K562 (cell line): Measurements from ENCODE around the gene CSTB. TPM values are rescaled to one million over a fixed set of nuclear protein-coding genes. Genes with fewer than 3 reads are reported as not detected.

Source experiments
- FOXJ2 ChIP-seq: fragments of 200-800 bp; sonication (Bioruptor generic); IDR thresholded peaks from 2 replicates; pipeline ENCODE4 v1.6.1; 2016; ENCODE audit warnings: missing genetic modification characterization, missing compliant biosample characterization
- HCFC1 ChIP-seq: IDR thresholded peaks from 2 replicates; pipeline ENCODE4 v1.6.1; 2012; ENCODE audit warnings: low read depth, low read length, improper control_type of control experiment
- KAT7 ChIP-seq: sonication (generic); formaldehyde crosslinking; IDR thresholded peaks from 2 replicates; pipeline ENCODE4 v1.8.0; 2022; ENCODE audit warnings: missing genetic modification reagents, mild to moderate bottlenecking, borderline replicate concordance
- NCOA1 ChIP-seq: fragments of 450-650 bp; IDR thresholded peaks from 2 replicates; pipeline ENCODE4 v1.6.1; 2016; ENCODE audit warnings: low read depth
- NR2C2 ChIP-seq, 2 experiments: fragments of 200-800 bp in 1 of 2; sonication (Bioruptor generic) in 1 of 2; sonication (generic) in 1 of 2; formaldehyde crosslinking in 1 of 2; IDR thresholded peaks; 2 replicates each; pipeline versions ENCODE4 v1.6.1 to v1.8.0; 2016 to 2022; ENCODE audit warnings: mild to moderate bottlenecking in 1 of 2, missing compliant biosample characterization in 1 of 2, missing genetic modification characterization in 1 of 2, missing genetic modification reagents in 1 of 2
- PHB ChIP-seq: fragments of 250-450 bp; sonication (Bioruptor Pico); IDR thresholded peaks from 2 replicates; pipeline ENCODE4 v1.5.0; 2021
- REST ChIP-seq, 2 experiments: fragments of 450-650 bp; formaldehyde crosslinking in 1 of 2; IDR thresholded peaks; 2 replicates each; pipeline versions ENCODE4 v1.4.0 to v1.6.1; 2014 to 2020; ENCODE audit warnings: mild to moderate bottlenecking in 2 of 2, borderline replicate concordance in 1 of 2, low read depth in 1 of 2
- TCFL5 ChIP-seq: fragments of 250-450 bp; sonication (Bioruptor Pico); conservative IDR thresholded peaks from 2 replicates; pipeline ENCODE4 v1.6.1; 2021; ENCODE audit warnings: mild to moderate bottlenecking, moderate library complexity, matching md5 sums
- ZFPM2 ChIP-seq: fragments of 250-450 bp; sonication (Bioruptor Pico); IDR thresholded peaks from 2 replicates; pipeline ENCODE4 v1.5.1; 2022; ENCODE audit warnings: mild to moderate bottlenecking
- ZNF212 ChIP-seq: fragments of 450-650 bp; formaldehyde crosslinking; IDR thresholded peaks from 2 replicates; pipeline ENCODE4 v1.4.0; 2020; ENCODE audit warnings: mild to moderate bottlenecking
- ZNF408 ChIP-seq: fragments of 250-450 bp; sonication (Bioruptor Pico); IDR thresholded peaks from 2 replicates; pipeline ENCODE4 v1.4.0; 2020; ENCODE audit warnings: low read depth, mild to moderate bottlenecking, moderate library complexity
- ZNF449 ChIP-seq: fragments of 250-450 bp; sonication (Bioruptor Pico); IDR thresholded peaks from 2 replicates; pipeline ENCODE4 v1.8.0; 2022; ENCODE audit warnings: moderate library complexity, mild to moderate bottlenecking, inconsistent platforms
- polyA plus RNA-seq, 8 experiments: library from polyadenylated mRNA; depleted of rRNA in 4 of 8; stranded (reverse) in 5 of 8; unstranded in 3 of 8; fragments of >200 nt; fragmentation: Nextera tagmentation in 2 of 8; fragmentation: Illumina TruSeq in 1 of 8; extraction: Ambion mirVana in 2 of 8; extraction: Trizol in 1 of 8; gene quantifications; 2 replicates each; pipeline versions ENCODE4 v1.2.1 to v1.2.3, GENCODE V29; 2011 to 2014; ENCODE audit warnings: inconsistent platforms in 1 of 8, missing spikeins in 1 of 8
- total RNA-seq, 7 experiments: library from RNA; depleted of rRNA in 6 of 7; stranded (reverse); fragments of >200 nt in 6 of 7; fragmentation: Illumina TruSeq in 2 of 7; extraction: Trizol in 2 of 7; gene quantifications; 2 replicates each; pipeline versions ENCODE4 v1.2.1 to v1.2.3, GENCODE V29; 2011 to 2021; ENCODE audit warnings: low replicate concordance in 1 of 7
- TF ChIP-seq, protein P1 (sequence below), 3 experiments: IDR thresholded peaks in 2 of 3; conservative IDR thresholded peaks in 1 of 3; 2 replicates each; pipeline ENCODE4 v1.5.1; 2011 to 2012; ENCODE audit warnings: low read length in 3 of 3, mild to moderate bottlenecking in 3 of 3, control low read depth in 2 of 3, improper control_type of control experiment in 1 of 3, inconsistent platforms in 1 of 3, low read depth in 1 of 3, mixed read lengths in 1 of 3, moderate library complexity in 1 of 3; ENCODE audit not compliant: insufficient read depth in 2 of 3
- TF ChIP-seq, protein P2 (sequence below): fragments of 450-650 bp; formaldehyde crosslinking; IDR thresholded peaks from 2 replicates; pipeline ENCODE4 v1.4.0; 2022; ENCODE audit warnings: missing genetic modification characterization

The CSTB gene
- total and polyA plus RNA-seq, 9 of the 15 experiments (the other 6 are each of a cell fraction or from before 2014, with no cell fraction given) = 12.4 to 65.0 (median 31.7) TPM

- TF ChIP-seq REST (IDR thresholded peaks at IDR 0.05; ENCODE audit: borderline replicate concordance) (no peak), REST (CRISPR knock-in tag; IDR thresholded peaks at IDR 0.05; ENCODE audit: low read depth) (no peak), HCFC1 (no peak), FOXJ2 (tag) (no peak), NR2C2 (CRISPR knock-in tag; IDR thresholded peaks at IDR 0.05) (no peak), NR2C2 (tag; IDR thresholded peaks at IDR 0.05) (no peak), NCOA1 (no peak), ZFPM2 (CRISPR knock-in tag) (no peak), ZNF212 (CRISPR knock-in tag) (no peak), ZNF408 (CRISPR knock-in tag) (no peak), PHB (CRISPR knock-in tag) (no peak), KAT7 (CRISPR knock-in tag) (no peak), ZNF449 (CRISPR knock-in tag) (no peak), TCFL5 (CRISPR knock-in tag) (no peak)
- TF ChIP-seq, protein P1, sequence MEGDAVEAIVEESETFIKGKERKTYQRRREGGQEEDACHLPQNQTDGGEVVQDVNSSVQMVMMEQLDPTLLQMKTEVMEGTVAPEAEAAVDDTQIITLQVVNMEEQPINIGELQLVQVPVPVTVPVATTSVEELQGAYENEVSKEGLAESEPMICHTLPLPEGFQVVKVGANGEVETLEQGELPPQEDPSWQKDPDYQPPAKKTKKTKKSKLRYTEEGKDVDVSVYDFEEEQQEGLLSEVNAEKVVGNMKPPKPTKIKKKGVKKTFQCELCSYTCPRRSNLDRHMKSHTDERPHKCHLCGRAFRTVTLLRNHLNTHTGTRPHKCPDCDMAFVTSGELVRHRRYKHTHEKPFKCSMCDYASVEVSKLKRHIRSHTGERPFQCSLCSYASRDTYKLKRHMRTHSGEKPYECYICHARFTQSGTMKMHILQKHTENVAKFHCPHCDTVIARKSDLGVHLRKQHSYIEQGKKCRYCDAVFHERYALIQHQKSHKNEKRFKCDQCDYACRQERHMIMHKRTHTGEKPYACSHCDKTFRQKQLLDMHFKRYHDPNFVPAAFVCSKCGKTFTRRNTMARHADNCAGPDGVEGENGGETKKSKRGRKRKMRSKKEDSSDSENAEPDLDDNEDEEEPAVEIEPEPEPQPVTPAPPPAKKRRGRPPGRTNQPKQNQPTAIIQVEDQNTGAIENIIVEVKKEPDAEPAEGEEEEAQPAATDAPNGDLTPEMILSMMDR (IDR thresholded peaks at IDR 0.05 in 2 of 3, conservative IDR thresholded peaks at IDR 0.05 in 1 of 3; ENCODE audit: insufficient read depth in 2 of 3, low read depth in 1 of 3, low read length in 3 of 3) = no peak
- TF ChIP-seq, protein P2, sequence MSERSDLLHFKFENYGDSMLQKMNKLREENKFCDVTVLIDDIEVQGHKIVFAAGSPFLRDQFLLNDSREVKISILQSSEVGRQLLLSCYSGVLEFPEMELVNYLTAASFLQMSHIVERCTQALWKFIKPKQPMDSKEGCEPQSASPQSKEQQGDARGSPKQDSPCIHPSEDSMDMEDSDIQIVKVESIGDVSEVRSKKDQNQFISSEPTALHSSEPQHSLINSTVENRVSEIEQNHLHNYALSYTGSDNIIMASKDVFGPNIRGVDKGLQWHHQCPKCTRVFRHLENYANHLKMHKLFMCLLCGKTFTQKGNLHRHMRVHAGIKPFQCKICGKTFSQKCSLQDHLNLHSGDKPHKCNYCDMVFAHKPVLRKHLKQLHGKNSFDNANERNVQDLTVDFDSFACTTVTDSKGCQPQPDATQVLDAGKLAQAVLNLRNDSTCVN (CRISPR knock-in tag) = no peak
Observed at GRCh38 chr21:43786300-43786806, 10.2 kb upstream of the CSTB start (continued).
